OCI-LY7 (cell line): Measurements from ENCODE around the gene DTNA. TPM values are rescaled to one million over a fixed set of nuclear protein-coding genes. Genes with fewer than 3 reads are reported as not detected.

Experiments used
- BruUV-seq: library from RNA; stranded (reverse); fragments of 400-500 nt; replicated peaks from 2 replicates; lab custom pipeline; 2021; lab: Mats Ljungman, UMichigan
- CTCF ChIA-PET: fragments of 300-600 bp; sonication (Branson Sonifier 250); formaldehyde crosslinking; loops from one replicate; lab custom pipeline; 2022; ENCODE audit warnings: antibody characterized with exemption; ENCODE audit not compliant: unreplicated experiment; lab: Charles Lee
- POLR2A ChIA-PET: fragments of 300-600 bp; sonication (Branson Sonifier 250); formaldehyde crosslinking; loops from one replicate; lab custom pipeline; 2022; ENCODE audit warnings: antibody characterized with exemption; lab: Charles Lee
- DNase-seq: peaks from one replicate; pipeline ENCODE4 v3.0.0-alpha.2; 2015; ENCODE audit warnings: low spot score
- H2AFZ ChIP-seq: fragments of 200-600 bp; sonication (generic), shearing (Covaris generic); 2 replicates; pipeline ENCODE4 v1.6.1; 2014; ENCODE audit warnings: mild to moderate bottlenecking, antibody characterized with exemption, low read length, moderate library complexity
- H3K27ac ChIP-seq: fragments of 200-600 bp; sonication (generic); 2 replicates; pipeline ENCODE4 v1.5.1; 2014; ENCODE audit warnings: mixed run types, low read depth, mild to moderate bottlenecking, moderate library complexity, low read length, inconsistent platforms; ENCODE audit not compliant: poor library complexity, severe bottlenecking
- H3K36me3 ChIP-seq: fragments of 200-600 bp; sonication (generic); 2 replicates; pipeline ENCODE4 v1.6.1; 2014; ENCODE audit warnings: mild to moderate bottlenecking, antibody characterized with exemption, low read length, moderate library complexity, mixed read lengths; ENCODE audit not compliant: insufficient read depth
- H3K4me1 ChIP-seq: fragments of 200-600 bp; sonication (generic); 2 replicates; pipeline ENCODE4 v1.5.1; 2014; ENCODE audit warnings: mild to moderate bottlenecking, low read length; ENCODE audit not compliant: insufficient read depth, poor library complexity, severe bottlenecking
- H3K4me2 ChIP-seq: fragments of 200-600 bp; sonication (generic); 2 replicates; pipeline ENCODE4 v1.6.1; 2014; ENCODE audit warnings: mild to moderate bottlenecking, low read length
- H3K4me3 ChIP-seq: fragments of 200-600 bp; sonication (generic); 2 replicates; pipeline ENCODE4 v1.5.1; 2014; ENCODE audit warnings: mild to moderate bottlenecking, low read depth, low read length; ENCODE audit not compliant: poor library complexity, severe bottlenecking
- H3K79me2 ChIP-seq: fragments of 200-600 bp; sonication (generic); 2 replicates; pipeline ENCODE4 v1.6.1; 2016; ENCODE audit warnings: low read depth, mild to moderate bottlenecking, low read length, moderate library complexity, mixed read lengths; ENCODE audit not compliant: insufficient read depth
- H3K9me2 ChIP-seq: fragments of 200-600 bp; sonication (generic); 2 replicates; pipeline ENCODE4 v1.6.1; 2016; ENCODE audit warnings: mild to moderate bottlenecking, low read length, mixed read lengths; ENCODE audit not compliant: insufficient read depth
- H3K9me3 ChIP-seq: fragments of 200-600 bp; sonication (generic); 2 replicates; pipeline ENCODE4 v1.6.1; 2014; ENCODE audit warnings: mild to moderate bottlenecking, mixed run types, low read length, mixed read lengths
- H4K20me1 ChIP-seq: fragments of 200-600 bp; sonication (generic); 2 replicates; pipeline ENCODE4 v1.6.1; 2014; ENCODE audit warnings: mild to moderate bottlenecking, antibody characterized with exemption, low read length, moderate library complexity, mixed read lengths; ENCODE audit not compliant: insufficient read depth
- EZH2phosphoT487 ChIP-seq: fragments of 200-600 bp; sonication (generic); IDR thresholded peaks from 2 replicates; pipeline ENCODE4 v1.6.1; 2018; ENCODE audit warnings: low read depth, borderline replicate concordance, mild to moderate bottlenecking, mixed run types, antibody characterized with exemption, low read length, moderate library complexity, mixed read lengths
- intact Hi-C: fragments of 100-400 bp; cut with micrococcal nuclease; formaldehyde crosslinking; loops from one replicate; pipeline ENCODE4 v1.10.0; 2022; ENCODE audit not compliant: unreplicated experiment
- total RNA-seq, 2 experiments: library from RNA; depleted of rRNA in 1 of 2; stranded (reverse); fragments of >200 nt in 1 of 2; shearing (Covaris generic) in 1 of 2; gene quantifications; 2 replicates each; pipeline ENCODE4 v1.2.3, GENCODE V29; 2014 to 2022
- TF ChIP-seq, protein P1 (sequence below): fragments of 200-600 bp; sonication (generic); conservative IDR thresholded peaks from 2 replicates; pipeline ENCODE4 v1.5.1; 2014; ENCODE audit warnings: mild to moderate bottlenecking, antibody characterized with exemption, low read length, moderate library complexity, mixed read lengths

The DTNA gene
- total RNA-seq, 2 experiments from 2014 or later, result 0.16 TPM; not detected in 1

DNA sequence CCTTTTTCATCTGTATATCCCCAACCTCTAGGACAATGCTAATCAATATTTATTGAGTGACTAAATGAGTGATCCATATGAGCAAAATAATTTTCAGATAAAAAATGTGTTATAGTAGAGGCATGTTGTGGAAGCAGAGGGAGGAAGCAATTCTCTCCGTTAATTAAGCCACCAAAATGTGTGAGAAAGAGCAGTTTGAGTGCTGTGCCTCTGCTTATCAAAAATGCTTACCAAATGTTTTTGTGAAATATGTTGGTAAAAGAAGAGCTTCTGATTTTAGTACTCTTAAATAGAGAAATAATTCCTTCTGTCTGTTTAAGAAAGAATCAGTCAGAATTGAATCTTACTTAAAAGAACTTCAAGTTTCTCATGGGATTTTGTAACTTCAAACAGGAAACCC is 90.3 kb downstream of the DTNA start:
- no peaks in the 10 kb centered on the region for H3K79me2 ChIP-seq
- H3K36me3 ChIP-seq, result no peaks in the 10 kb centered on the region
- ChIA-PET POLR2A (no interaction called here), CTCF (no interaction called here)
- no peak overlapping the region for H2AFZ ChIP-seq
- no peak overlapping the region for H3K27ac ChIP-seq
- intact Hi-C loops, result no loop called here
- no peak for TF ChIP-seq EZH2phosphoT487
- TF ChIP-seq, protein P1, sequence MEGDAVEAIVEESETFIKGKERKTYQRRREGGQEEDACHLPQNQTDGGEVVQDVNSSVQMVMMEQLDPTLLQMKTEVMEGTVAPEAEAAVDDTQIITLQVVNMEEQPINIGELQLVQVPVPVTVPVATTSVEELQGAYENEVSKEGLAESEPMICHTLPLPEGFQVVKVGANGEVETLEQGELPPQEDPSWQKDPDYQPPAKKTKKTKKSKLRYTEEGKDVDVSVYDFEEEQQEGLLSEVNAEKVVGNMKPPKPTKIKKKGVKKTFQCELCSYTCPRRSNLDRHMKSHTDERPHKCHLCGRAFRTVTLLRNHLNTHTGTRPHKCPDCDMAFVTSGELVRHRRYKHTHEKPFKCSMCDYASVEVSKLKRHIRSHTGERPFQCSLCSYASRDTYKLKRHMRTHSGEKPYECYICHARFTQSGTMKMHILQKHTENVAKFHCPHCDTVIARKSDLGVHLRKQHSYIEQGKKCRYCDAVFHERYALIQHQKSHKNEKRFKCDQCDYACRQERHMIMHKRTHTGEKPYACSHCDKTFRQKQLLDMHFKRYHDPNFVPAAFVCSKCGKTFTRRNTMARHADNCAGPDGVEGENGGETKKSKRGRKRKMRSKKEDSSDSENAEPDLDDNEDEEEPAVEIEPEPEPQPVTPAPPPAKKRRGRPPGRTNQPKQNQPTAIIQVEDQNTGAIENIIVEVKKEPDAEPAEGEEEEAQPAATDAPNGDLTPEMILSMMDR, result no peak
- H3K9me2 ChIP-seq, result no peaks in the 10 kb centered on the region
- no TSS peak for BruUV-seq
- no peaks in the 10 kb centered on the region for H4K20me1 ChIP-seq
- H3K4me1 ChIP-seq, result no peaks in the 10 kb centered on the region
- H3K4me2 ChIP-seq, result no peak overlapping the region
- DNase-seq, result no peak
- H3K4me3 ChIP-seq, result no peak overlapping the region
- H3K9me3 ChIP-seq, result no peaks in the 10 kb centered on the region

DNA sequence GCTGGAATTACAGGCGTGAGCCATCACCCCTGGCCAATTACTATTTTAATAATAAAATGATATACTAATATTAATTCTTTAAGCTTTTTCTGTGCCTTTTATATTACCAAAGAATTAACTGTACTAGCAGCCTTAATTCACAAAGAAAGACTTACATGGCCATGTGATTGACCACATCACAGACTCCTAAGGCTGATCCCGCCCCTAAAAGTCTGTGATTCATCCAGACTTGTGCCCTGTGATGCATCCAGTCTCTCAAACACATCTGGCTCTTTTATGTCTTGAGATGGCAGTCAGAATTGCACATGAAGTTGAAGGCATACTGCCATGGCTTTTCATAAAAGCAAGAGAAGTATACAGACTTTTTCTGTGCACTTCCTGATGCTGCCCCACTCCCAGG is 91.7 kb downstream of the DTNA start:
- CTCF ChIA-PET, result no interaction called here
- POLR2A ChIA-PET, result no interaction called here

DNA sequence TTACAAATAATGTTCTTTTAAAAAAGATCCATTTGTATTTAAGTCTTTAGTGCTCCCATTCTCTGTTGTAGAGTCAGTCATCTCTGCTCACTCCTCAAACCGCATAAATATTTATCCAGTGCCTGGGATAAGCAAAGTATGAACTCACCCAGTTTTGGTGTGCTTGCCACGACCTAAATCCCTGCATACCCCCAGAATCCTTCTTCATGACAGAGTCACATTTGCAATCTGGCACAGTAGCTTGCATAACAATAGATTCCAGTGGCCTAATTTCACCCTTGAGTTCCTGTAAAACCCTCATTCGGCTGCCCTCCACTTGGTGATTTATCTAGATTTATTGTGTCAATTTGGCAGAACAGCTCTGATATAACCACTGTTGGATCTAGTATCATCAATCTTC is 92.9 kb downstream of the DTNA start:
- no peak overlapping the region for H3K4me2 ChIP-seq
- ChIA-PET POLR2A (no interaction called here), CTCF (no interaction called here)
- H3K4me3 ChIP-seq, result no peak overlapping the region
- H3K36me3 ChIP-seq, result no peaks in the 10 kb centered on the region
- intact Hi-C loops, result no loop called here
- no peak overlapping the region for H2AFZ ChIP-seq
- TF ChIP-seq, protein P1, result no peak
- TF ChIP-seq EZH2phosphoT487, result no peak
- H3K9me2 ChIP-seq, result no peaks in the 10 kb centered on the region
- no peaks in the 10 kb centered on the region for H3K4me1 ChIP-seq
- DNase-seq, result no peak
- H4K20me1 ChIP-seq, result no peaks in the 10 kb centered on the region
- H3K79me2 ChIP-seq, result no peaks in the 10 kb centered on the region
- no peaks in the 10 kb centered on the region for H3K9me3 ChIP-seq
- H3K27ac ChIP-seq, result no peak overlapping the region
- BruUV-seq, result no TSS peak

More for the DNA sequence above, 91.7 kb downstream of the DTNA start:
- no peak for DNase-seq
- intact Hi-C loops, result no loop called here
- no peak overlapping the region for H2AFZ ChIP-seq
- no peak overlapping the region for H3K4me2 ChIP-seq
- TF ChIP-seq, protein P1, result no peak
- no peak for TF ChIP-seq EZH2phosphoT487
- no TSS peak for BruUV-seq
- H3K36me3 ChIP-seq, result no peaks in the 10 kb centered on the region
- no peaks in the 10 kb centered on the region for H3K79me2 ChIP-seq
- no peaks in the 10 kb centered on the region for H3K9me2 ChIP-seq
- H3K4me1 ChIP-seq, result no peaks in the 10 kb centered on the region
- no peak overlapping the region for H3K4me3 ChIP-seq
- H3K9me3 ChIP-seq, result no peaks in the 10 kb centered on the region
- no peaks in the 10 kb centered on the region for H4K20me1 ChIP-seq
- no peak overlapping the region for H3K27ac ChIP-seq
